ENCODE results near the gene ST6GALNAC3.

The ST6GALNAC3 gene

GRCh38 chr1:76583875-76584477, 509.4 kb downstream of the ST6GALNAC3 start (continued):
- TF ChIP-seq PRDM6 (tag by site-specific recombination; IDR thresholded peaks at IDR 0.05): peak; percentile 76
- TF ChIP-seq, protein P1, sequence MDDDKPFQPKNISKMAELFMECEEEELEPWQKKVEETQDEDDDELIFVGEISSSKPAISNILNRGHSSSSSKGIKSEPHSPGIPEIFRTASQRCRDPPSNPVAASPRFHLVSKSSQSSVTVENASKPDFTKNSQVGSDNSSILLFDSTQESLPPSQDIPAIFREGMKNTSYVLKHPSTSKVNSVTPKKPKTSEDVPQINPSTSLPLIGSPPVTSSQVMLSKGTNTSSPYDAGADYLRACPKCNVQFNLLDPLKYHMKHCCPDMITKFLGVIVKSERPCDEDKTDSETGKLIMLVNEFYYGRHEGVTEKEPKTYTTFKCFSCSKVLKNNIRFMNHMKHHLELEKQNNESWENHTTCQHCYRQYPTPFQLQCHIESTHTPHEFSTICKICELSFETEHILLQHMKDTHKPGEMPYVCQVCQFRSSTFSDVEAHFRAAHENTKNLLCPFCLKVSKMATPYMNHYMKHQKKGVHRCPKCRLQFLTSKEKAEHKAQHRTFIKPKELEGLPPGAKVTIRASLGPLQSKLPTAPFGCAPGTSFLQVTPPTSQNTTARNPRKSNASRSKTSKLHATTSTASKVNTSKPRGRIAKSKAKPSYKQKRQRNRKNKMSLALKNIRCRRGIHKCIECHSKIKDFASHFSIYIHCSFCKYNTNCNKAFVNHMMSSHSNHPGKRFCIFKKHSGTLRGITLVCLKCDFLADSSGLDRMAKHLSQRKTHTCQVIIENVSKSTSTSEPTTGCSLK (tag by site-specific recombination; IDR thresholded peaks at IDR 0.05): no peak
- 0 out of 2 replicates have a peak, but pooled peaks have one; percentile 16 for TF ChIP-seq GLIS1 (tag by site-specific recombination; IDR thresholded peaks at IDR 0.05)
- 0 out of 2 replicates have a peak, but pooled peaks have one; percentile 30 for TF ChIP-seq TRIM28 (IDR thresholded peaks at IDR 0.05; ENCODE audit: borderline replicate concordance, low read length)
- 0 out of 2 replicates have a peak, but pooled peaks have one; percentile 17 for TF ChIP-seq PATZ1 (tag by site-specific recombination; IDR thresholded peaks at IDR 0.05)
- TF ChIP-seq ZNF10 (tag by site-specific recombination; IDR thresholded peaks at IDR 0.05): 0 out of 2 replicates have a peak, but pooled peaks have one; percentile 22
- TF ChIP-seq KLF7 (tag by site-specific recombination; IDR thresholded peaks at IDR 0.05; ENCODE audit: borderline replicate concordance): no peak
- no peak for TF ChIP-seq ZNF48 (tag by site-specific recombination; IDR thresholded peaks at IDR 0.05)
- no peak for TF ChIP-seq ZNF138 (tag by site-specific recombination; IDR thresholded peaks at IDR 0.05; ENCODE audit: borderline replicate concordance)
- TF ChIP-seq, protein P2, sequence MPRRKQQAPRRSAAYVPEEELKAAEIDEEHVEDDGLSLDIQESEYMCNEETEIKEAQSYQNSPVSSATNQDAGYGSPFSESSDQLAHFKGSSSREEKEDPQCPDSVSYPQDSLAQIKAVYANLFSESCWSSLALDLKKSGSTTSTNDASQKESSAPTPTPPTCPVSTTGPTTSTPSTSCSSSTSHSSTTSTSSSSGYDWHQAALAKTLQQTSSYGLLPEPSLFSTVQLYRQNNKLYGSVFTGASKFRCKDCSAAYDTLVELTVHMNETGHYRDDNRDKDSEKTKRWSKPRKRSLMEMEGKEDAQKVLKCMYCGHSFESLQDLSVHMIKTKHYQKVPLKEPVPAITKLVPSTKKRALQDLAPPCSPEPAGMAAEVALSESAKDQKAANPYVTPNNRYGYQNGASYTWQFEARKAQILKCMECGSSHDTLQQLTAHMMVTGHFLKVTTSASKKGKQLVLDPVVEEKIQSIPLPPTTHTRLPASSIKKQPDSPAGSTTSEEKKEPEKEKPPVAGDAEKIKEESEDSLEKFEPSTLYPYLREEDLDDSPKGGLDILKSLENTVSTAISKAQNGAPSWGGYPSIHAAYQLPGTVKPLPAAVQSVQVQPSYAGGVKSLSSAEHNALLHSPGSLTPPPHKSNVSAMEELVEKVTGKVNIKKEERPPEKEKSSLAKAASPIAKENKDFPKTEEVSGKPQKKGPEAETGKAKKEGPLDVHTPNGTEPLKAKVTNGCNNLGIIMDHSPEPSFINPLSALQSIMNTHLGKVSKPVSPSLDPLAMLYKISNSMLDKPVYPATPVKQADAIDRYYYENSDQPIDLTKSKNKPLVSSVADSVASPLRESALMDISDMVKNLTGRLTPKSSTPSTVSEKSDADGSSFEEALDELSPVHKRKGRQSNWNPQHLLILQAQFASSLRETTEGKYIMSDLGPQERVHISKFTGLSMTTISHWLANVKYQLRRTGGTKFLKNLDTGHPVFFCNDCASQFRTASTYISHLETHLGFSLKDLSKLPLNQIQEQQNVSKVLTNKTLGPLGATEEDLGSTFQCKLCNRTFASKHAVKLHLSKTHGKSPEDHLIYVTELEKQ (tag by site-specific recombination; IDR thresholded peaks at IDR 0.05; ENCODE audit: borderline replicate concordance): peak; percentile 33; the same call in 1 of the 2 replicates
- no peak for TF ChIP-seq ZNF274 (IDR thresholded peaks at IDR 0.05; ENCODE audit: low read length)
- no peak for TF ChIP-seq ZNF274 (tag by site-specific recombination; IDR thresholded peaks at IDR 0.05; ENCODE audit: borderline replicate concordance)
- no peak for TF ChIP-seq ZNF416 (tag by site-specific recombination; IDR thresholded peaks at IDR 0.05)
- TF ChIP-seq ZNF341 (tag by site-specific recombination; IDR thresholded peaks at IDR 0.05; ENCODE audit: low read depth): no peak
- TF ChIP-seq ZXDB (tag by site-specific recombination; IDR thresholded peaks at IDR 0.05): peak; percentile 52
- peak; percentile 73; the same call in 1 of the 2 replicates for TF ChIP-seq PRDM4 (tag by site-specific recombination; IDR thresholded peaks at IDR 0.05)
- TF ChIP-seq, protein P3, sequence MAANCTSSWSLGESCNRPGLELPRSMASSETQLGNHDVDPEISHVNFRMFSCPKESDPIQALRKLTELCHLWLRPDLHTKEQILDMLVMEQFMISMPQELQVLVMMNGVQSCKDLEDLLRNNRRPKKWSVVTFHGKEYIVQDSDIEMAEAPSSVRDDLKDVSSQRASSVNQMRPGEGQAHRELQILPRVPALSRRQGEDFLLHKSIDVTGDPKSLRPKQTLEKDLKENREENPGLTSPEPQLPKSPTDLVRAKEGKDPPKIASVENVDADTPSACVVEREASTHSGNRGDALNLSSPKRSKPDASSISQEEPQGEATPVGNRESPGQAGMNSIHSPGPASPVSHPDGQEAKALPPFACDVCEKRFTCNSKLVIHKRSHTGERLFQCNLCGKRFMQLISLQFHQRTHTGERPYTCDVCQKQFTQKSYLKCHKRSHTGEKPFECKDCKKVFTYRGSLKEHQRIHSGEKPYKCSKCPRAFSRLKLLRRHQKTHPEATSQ (tag by site-specific recombination; IDR thresholded peaks at IDR 0.05): no peak
- no peak for TF ChIP-seq ZNF211 (tag by site-specific recombination; IDR thresholded peaks at IDR 0.05; ENCODE audit: low read depth)
- TF ChIP-seq ZBTB7A (tag by site-specific recombination; IDR thresholded peaks at IDR 0.05; ENCODE audit: low read depth): no peak
- no peak for TF ChIP-seq ZBTB8A (tag by site-specific recombination; IDR thresholded peaks at IDR 0.05)
- TF ChIP-seq, protein P4, sequence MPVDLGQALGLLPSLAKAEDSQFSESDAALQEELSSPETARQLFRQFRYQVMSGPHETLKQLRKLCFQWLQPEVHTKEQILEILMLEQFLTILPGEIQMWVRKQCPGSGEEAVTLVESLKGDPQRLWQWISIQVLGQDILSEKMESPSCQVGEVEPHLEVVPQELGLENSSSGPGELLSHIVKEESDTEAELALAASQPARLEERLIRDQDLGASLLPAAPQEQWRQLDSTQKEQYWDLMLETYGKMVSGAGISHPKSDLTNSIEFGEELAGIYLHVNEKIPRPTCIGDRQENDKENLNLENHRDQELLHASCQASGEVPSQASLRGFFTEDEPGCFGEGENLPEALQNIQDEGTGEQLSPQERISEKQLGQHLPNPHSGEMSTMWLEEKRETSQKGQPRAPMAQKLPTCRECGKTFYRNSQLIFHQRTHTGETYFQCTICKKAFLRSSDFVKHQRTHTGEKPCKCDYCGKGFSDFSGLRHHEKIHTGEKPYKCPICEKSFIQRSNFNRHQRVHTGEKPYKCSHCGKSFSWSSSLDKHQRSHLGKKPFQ (tag by site-specific recombination; IDR thresholded peaks at IDR 0.05): no peak
- no peak for TF ChIP-seq ZNF302 (tag by site-specific recombination; IDR thresholded peaks at IDR 0.05; ENCODE audit: low read depth)
- TF ChIP-seq ZNF580 (tag by site-specific recombination; IDR thresholded peaks at IDR 0.05): 0 out of 2 replicates have a peak, but pooled peaks have one; percentile 41

Measured in HEK293 (cell line).